Prostate gland (tissue), 2 donors: ENCODE measurements around the gene SLIT1. TPM values are rescaled to one million over a fixed set of nuclear protein-coding genes. Genes with fewer than 3 reads are reported as not detected.

Experiments
- DNase-seq: peaks from one replicate; pipeline ENCODE4 v3.0.0-alpha.2; 2019; ENCODE audit warnings: low spot score
- H3K27ac ChIP-seq, 2 donors: fragments of 200-600 bp; sonication (generic); 2 replicates each; pipeline ENCODE4 v1.5.1; 2017 to 2019
- H3K27me3 ChIP-seq: fragments of 200-600 bp; sonication (generic); replicated peaks from 2 replicates; pipeline ENCODE4 v1.5.1; 2019; ENCODE audit not compliant: insufficient read depth
- H3K36me3 ChIP-seq, 2 donors: fragments of 200-600 bp; sonication (generic); 1 replicate in 1 of 2; 2 replicates in 1 of 2; pipeline versions ENCODE4 v1.5.1 to v1.8.1; 2017 to 2019
- H3K4me1 ChIP-seq: fragments of 200-600 bp; sonication (generic); replicated peaks from 2 replicates; pipeline ENCODE4 v1.5.1; 2019
- H3K4me3 ChIP-seq, 2 donors: fragments of 200-600 bp; sonication (generic); 2 replicates each; pipeline ENCODE4 v1.5.1; 2017 to 2019
- H3K9me3 ChIP-seq: fragments of 200-600 bp; sonication (generic); 2 replicates; pipeline ENCODE4 v1.5.1; 2017
- POLR2A ChIP-seq: fragments of 450-650 bp; IDR thresholded peaks from one replicate; pipeline ENCODE4 v1.6.1; 2016; ENCODE audit warnings: antibody characterized with exemption, mild to moderate bottlenecking
- POLR2AphosphoS5 ChIP-seq: sonication (generic); formaldehyde crosslinking; IDR thresholded peaks from one replicate; pipeline ENCODE4 v1.6.1; 2017; ENCODE audit warnings: antibody characterized with exemption
- WGBS: methylation state at CpG from one replicate; pipeline ENCODE4 v1.1.5; 2018; 5-methylcytosine and 5-hydroxymethylcytosine counted together
- intact Hi-C: fragments of 100-400 bp; cut with DNase I; formaldehyde crosslinking; loops from one replicate; pipeline ENCODE4 v1.14.2; 2022
- total RNA-seq, 2 donors: library from RNA; depleted of rRNA; stranded (reverse); fragments of >200 nt; gene quantifications; one replicate each; pipeline ENCODE4 v1.1.0, GENCODE V29; 2016
- TF ChIP-seq, protein P1 (sequence below), 4 experiments: fragments of 200-600 bp in 2 of 4; fragments of 450-650 bp in 2 of 4; sonication (generic) in 2 of 4; IDR thresholded peaks; 1 replicate in 3 of 4; 2 replicates in 1 of 4; pipeline ENCODE4 v1.5.1; 2016 to 2019; ENCODE audit warnings: antibody characterized with exemption in 4 of 4, mild to moderate bottlenecking in 2 of 4, moderate library complexity in 2 of 4

Gene SLIT1
- total RNA-seq, 2 donors from 2014 or later: 0.59 to 0.91 TPM

DNA sequence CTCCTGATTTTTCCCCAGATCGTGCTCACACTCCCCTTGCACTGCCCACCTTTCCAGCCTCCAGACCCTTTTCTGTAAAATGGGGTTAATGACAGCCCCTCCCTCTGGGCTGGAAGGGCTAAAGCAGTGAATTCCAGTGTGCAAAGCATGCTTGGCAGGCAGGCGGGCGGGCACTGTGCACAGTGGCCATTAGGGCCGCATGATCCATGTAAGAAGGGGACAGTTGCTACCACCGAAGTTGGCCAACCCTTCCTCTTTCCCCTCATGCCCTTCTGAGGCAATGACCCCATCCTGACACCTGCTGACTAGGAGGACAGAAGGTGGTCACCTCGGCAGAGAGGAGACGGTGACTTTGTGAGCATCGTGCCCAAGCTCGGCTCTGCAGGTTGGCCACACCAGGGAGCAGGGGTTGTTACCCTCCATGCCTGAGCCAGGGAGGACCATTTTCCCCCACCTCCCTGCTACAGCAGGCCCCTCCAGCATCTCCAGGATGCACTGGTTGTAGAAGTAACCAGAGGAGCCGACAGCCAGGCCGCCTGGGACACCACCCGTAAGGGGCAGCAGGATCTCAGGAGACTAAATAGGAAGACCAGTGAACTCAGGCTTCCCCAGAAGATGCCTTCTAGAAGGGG is 166.4 kb downstream of the SLIT1 start:
- Histone ChIP-seq H3K9me3 (no peaks in the 10 kb centered on the region), H3K27ac (no peak overlapping the region), H3K4me3 (no peak overlapping the region), H3K4me1 (no peaks in the 10 kb centered on the region), H3K27me3 (no peaks in the 10 kb centered on the region), H3K36me3 (no peaks in the 10 kb centered on the region)
- DNase-seq: no peak
- WGBS: 92% methylated on average over 12 of the region's 12 CpGs
- intact Hi-C loops: no loop called here
- TF ChIP-seq POLR2AphosphoS5 (no peak), POLR2A (no peak)
- TF ChIP-seq, protein P1, sequence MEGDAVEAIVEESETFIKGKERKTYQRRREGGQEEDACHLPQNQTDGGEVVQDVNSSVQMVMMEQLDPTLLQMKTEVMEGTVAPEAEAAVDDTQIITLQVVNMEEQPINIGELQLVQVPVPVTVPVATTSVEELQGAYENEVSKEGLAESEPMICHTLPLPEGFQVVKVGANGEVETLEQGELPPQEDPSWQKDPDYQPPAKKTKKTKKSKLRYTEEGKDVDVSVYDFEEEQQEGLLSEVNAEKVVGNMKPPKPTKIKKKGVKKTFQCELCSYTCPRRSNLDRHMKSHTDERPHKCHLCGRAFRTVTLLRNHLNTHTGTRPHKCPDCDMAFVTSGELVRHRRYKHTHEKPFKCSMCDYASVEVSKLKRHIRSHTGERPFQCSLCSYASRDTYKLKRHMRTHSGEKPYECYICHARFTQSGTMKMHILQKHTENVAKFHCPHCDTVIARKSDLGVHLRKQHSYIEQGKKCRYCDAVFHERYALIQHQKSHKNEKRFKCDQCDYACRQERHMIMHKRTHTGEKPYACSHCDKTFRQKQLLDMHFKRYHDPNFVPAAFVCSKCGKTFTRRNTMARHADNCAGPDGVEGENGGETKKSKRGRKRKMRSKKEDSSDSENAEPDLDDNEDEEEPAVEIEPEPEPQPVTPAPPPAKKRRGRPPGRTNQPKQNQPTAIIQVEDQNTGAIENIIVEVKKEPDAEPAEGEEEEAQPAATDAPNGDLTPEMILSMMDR (IDR thresholded peaks at IDR 0.05): no peak

DNA sequence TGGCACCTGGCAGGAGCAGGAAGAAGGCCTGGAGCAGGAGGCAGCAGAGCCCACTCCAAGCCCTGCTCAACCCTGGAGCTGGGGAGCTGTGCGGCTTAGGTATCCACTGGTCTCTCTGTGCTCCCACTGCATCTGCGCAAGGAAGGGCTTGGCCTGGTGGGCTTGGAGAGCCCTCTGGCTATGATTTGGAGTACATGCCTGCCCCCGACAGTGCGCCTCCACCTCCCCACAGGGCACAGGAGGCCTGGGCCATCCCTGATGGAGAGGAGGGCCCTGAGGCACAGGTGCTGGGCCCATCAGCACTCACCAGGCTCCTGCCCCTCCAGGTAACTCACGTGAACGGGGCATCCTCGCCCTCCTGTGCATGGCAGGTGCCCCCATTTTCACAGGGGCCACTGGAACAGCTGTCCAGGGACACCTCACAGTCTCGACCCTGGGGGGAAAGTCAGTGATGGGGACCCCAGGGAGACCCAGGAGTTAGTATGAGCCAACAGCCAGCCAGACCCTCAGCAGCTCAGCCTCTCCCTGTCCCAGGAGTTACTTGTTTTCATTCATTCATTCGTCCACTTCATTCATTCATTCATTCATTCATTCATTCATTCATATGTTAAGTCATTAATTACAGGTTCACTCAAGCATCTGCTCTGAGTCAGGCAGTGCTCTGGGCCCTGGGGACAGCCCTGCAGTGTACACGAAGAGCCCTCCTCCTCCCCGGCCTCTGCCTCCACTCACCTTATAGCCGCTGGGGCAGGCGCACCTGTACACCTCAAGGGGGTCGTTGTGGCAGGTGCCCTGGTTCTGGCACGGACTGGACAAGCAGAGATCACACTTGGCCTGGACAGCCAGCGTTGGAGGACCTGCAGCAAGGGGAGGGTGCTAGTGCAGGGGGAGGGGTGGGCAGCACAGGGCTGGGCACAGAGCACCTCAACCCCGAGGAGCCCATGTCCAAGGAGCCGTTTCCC is 167.2 kb downstream of the SLIT1 start:
- H3K27me3 ChIP-seq: no peaks in the 10 kb centered on the region
- H3K36me3 ChIP-seq: no peaks in the 10 kb centered on the region
- no peak for TF ChIP-seq POLR2AphosphoS5
- no peak for TF ChIP-seq POLR2A
- TF ChIP-seq, protein P1 (IDR thresholded peaks at IDR 0.05): no peak
- intact Hi-C loops: no loop called here
- no peak overlapping the region for H3K27ac ChIP-seq
- H3K4me1 ChIP-seq: no peaks in the 10 kb centered on the region
- WGBS: 92% methylated on average over 17 of the region's 18 CpGs
- H3K9me3 ChIP-seq: no peaks in the 10 kb centered on the region
- H3K4me3 ChIP-seq: no peak overlapping the region
- DNase-seq: no peak

DNA sequence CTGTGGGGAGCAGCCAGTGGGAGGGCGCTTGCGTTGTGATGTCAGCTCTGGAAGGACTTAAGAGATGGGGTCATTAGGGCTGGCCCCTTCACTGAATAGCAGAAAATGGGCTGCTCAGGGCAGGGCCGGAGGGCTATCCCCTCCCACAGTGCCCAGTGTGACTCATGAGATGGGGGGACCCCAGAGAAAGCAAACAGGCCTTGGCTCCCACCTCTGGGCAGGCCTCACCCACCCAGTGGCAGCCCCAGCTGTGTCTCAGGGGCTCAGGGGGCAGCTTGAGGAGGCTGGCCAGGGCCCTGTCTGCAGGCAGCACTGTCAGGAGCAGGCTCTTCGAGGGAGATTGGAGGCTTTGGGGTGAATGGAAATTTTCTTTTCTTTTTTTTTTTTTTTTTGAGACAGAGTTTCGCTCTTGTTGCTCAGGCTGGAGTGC is 168.3 kb downstream of the SLIT1 start:
- intact Hi-C loops: no loop called here
- no peak for DNase-seq
- no peak overlapping the region for H3K4me3 ChIP-seq
- TF ChIP-seq, protein P1 (IDR thresholded peaks at IDR 0.05): no peak
- no peak for TF ChIP-seq POLR2AphosphoS5
- no peak for TF ChIP-seq POLR2A
- WGBS: 97% methylated on average over 5 of the region's 5 CpGs
- no peaks in the 10 kb centered on the region for H3K36me3 ChIP-seq
- H3K9me3 ChIP-seq: no peaks in the 10 kb centered on the region
- H3K4me1 ChIP-seq: no peaks in the 10 kb centered on the region
- H3K27ac ChIP-seq: no peak overlapping the region
- H3K27me3 ChIP-seq: no peaks in the 10 kb centered on the region

DNA sequence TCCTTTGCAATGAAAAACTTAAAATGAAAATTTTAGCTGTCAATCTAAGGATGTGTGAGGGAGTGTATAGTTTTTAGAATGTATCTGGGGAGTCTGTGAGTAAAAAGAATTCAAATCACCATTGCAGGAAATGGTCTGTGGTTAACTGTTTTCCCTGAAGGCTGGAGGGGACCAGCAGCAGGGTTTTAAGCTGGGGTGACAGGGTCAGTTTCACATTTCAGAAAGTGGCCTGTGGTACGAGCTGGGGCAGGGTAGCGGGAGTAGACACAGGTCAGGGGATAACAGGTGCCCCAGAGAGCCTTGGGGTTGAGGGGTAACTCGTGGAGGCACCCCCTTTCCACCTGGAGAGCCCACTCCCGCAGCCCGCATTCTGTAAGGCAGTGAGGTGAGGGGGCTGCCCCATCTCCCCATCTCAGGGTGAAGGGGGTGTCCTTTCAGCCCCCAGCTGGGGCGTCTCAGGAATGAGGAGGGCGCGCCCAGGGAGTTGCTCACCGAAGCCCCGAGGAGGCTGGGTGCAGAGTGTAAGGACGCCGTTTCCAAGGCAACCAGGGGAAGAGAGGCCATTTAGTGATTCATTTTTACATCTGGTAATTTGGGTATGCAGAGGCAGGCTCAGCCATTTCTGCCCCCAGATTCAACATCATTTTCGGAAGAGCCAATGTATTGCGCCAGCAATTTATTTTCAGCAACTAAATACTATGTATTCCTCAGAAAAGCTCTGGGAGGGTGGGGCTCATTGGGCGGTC is 168.9 kb downstream of the SLIT1 start:
- intact Hi-C loops: no loop called here
- no peak for DNase-seq
- Histone ChIP-seq H3K27ac (no peak overlapping the region), H3K27me3 (no peaks in the 10 kb centered on the region), H3K4me3 (no peak overlapping the region), H3K36me3 (no peaks in the 10 kb centered on the region), H3K4me1 (no peaks in the 10 kb centered on the region), H3K9me3 (no peaks in the 10 kb centered on the region)
- 86% methylated on average over 15 of the region's 15 CpGs for WGBS
- TF ChIP-seq POLR2A (no peak), POLR2AphosphoS5 (no peak)
- TF ChIP-seq, protein P1 (IDR thresholded peaks at IDR 0.05): no peak
